GM21390 (cell line): ENCODE results near the gene RAET1E.
A peak's percentile ranks its signal among the peaks of the same experiment; 100 is the strongest.
"Not testable (repeated sequence)": the region's sequence is repeated elsewhere in the genome, so short reads cannot be mapped to it uniquely, and the experiment has no call there.

Experiments
- ATAC-seq: cut with Tn5 transposase; IDR thresholded peaks from one replicate; pipeline ENCODE4 v1.9.1; 2021; ENCODE audit not compliant: unreplicated experiment

RAET1E gene

GRCh38 chr6:149897855-149898744, at the start of gene RAET1E:
RAET1E (minus strand) TSS chr6:149898113; CDS start chr6:149890901, 7,212 bp downstream.
- ATAC-seq, result no peak

GRCh38 chr6:149947533-149947932, 49.6 kb upstream of the RAET1E start:
- ATAC-seq, result not testable (repeated sequence)

GRCh38 chr6:149946631-149947030, 48.7 kb upstream of the RAET1E start:
- not testable (repeated sequence) for ATAC-seq

- not testable (repeated sequence) for ATAC-seq
Observed at GRCh38 chr6:149945276-149945675, 47.4 kb upstream of the RAET1E start.

GRCh38 chr6:149943321-149943720, 45.4 kb upstream of the RAET1E start:
- ATAC-seq, result not testable (repeated sequence)

GRCh38 chr6:149942461-149942829, 44.5 kb upstream of the RAET1E start:
- no peak for ATAC-seq

- ATAC-seq, result no peak
Observed at GRCh38 chr6:149941583-149942460, 43.9 kb upstream of the RAET1E start, which contains the start of gene ULBP2. ULBP2 (plus strand) TSS chr6:149942014; CDS start chr6:149942073, 59 bp downstream.

- no peak for ATAC-seq
Observed at GRCh38 chr6:149940672-149940982, 42.7 kb upstream of the RAET1E start.

GRCh38 chr6:149939909-149940671, 42.2 kb upstream of the RAET1E start:
- ATAC-seq, result no peak

- no peak for ATAC-seq
Observed at GRCh38 chr6:149939356-149939648, 41.4 kb upstream of the RAET1E start.

GRCh38 chr6:149938571-149939355, 40.9 kb upstream of the RAET1E start:
- ATAC-seq, result peak; percentile 89

GRCh38 chr6:149938013-149938570, 40.2 kb upstream of the RAET1E start:
- not testable (repeated sequence) for ATAC-seq

GRCh38 chr6:149936743-149937142, 38.8 kb upstream of the RAET1E start:
- ATAC-seq, result no peak

- no peak for ATAC-seq
Observed at GRCh38 chr6:149935668-149936067, 37.8 kb upstream of the RAET1E start.

GRCh38 chr6:149935246-149935645, 37.3 kb upstream of the RAET1E start:
- ATAC-seq, result no peak

- ATAC-seq, result no peak
Observed at GRCh38 chr6:149934249-149935156, 36.6 kb upstream of the RAET1E start.

GRCh38 chr6:149933461-149933860, 35.5 kb upstream of the RAET1E start:
- no peak for ATAC-seq

- no peak for ATAC-seq
Observed at GRCh38 chr6:149933036-149933435, 35.1 kb upstream of the RAET1E start.

GRCh38 chr6:149931501-149931900, 33.6 kb upstream of the RAET1E start:
- no peak for ATAC-seq
